ENCODE measurements around the gene ATXN7L1.

DNA sequence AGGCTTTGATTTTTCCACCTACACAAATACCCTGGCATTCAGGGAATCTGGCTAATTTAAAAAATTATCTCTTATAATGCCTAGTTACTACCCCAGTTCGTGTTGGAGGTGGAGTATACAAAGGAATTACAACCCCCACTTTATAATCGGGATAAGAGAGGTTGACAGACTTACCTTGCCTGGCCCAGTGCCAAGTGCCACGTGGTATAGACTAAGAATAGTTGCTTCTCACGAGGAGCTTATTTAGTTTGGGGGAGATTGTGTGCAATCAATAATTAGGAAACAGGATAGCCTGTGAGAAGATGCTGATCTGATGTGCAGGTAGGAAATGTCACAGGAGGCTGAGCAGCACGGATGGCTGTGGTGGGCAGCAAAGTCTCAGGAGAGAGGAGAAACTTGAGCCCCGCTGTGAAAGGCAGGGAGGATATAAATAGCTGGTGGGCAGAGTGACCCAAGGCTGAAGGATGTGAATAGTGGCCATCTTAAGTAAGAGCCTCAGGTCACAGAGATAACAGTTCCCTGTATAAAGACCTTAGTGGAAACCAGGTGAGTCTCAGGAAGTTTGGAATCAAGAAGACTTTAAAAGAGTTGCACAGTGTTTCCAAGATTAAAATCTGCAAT, 11.3 kb upstream of the ATXN7L1 start:
- TF ChIP-seq POLR2AphosphoS5 (IDR thresholded peaks at IDR 0.05): no peak
- no peak for TF ChIP-seq POLR2A (IDR thresholded peaks at IDR 0.05)
- no peak for TF ChIP-seq CTCF (IDR thresholded peaks at IDR 0.05)

All from prostate gland (tissue), 2 donors.